ENCODE measurements around the gene SULT2B1. TPM values are rescaled to one million over a fixed set of nuclear protein-coding genes. Genes with fewer than 3 reads are reported as not detected.

The SULT2B1 gene
- total RNA-seq, 1 donor from 2014 or later: 1.6 TPM

DNA sequence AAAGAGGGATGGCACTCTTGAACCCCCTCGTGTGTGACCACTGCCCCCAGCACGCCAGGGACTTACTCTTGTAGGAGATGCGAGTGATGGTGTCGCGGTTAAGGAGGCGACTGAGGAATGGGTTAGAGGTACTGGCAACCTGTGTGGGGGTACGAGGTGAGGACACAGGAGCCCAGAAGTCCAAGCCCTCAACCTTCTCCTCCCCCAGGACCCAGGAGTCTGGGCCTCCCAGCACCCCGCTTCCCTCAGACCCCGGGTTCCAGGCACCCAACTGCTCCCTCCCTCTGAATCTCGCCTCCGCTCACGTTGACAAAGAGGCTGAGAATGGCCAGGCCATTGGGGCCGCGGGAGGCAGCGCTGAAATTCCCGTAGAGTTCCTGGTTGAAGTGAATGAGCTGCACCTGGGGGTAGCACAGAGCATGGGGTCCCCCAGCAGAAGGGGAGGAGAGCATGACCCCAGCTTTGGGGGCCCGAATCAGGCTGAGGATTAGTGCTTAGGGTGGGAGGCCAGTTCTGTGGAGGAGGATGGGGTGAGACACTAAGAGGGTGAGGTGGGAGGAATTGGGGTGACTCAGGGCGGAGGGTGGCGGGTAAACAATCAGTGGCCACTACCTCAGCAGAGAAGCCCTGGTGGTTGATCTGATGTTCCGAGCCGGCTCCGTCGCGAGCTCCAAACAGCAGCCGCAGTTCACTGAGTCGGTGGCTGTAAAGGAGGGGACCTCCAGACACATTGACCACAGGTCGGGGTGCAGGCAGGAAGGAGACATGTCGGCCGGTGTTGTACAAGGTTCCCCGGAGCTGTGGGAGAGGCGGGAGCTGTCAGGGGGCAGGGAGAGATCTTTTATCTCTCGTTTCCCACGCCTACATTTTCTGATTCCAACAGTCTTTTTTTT, 87.8 kb downstream of the SULT2B1 start:
- Histone ChIP-seq H3K27me3 (no peaks in the 10 kb centered on the region), H3K9me3 (ENCODE audit: low read depth) (no peaks in the 10 kb centered on the region), H3F3A (ENCODE audit: low read depth) (peaks cover 49% of the 10 kb centered on the region), H2AFZ (replicated peaks) (no peak overlapping the region), H3K36me3 (no peaks in the 10 kb centered on the region), H3K4me3 (no peak overlapping the region), H3K27ac (no peak overlapping the region), H4K20me1 (ENCODE audit: low read depth) (peaks cover 4% of the 10 kb centered on the region), H3K4me1 (peaks cover 15% of the 10 kb centered on the region), H3K4me2 (no peak overlapping the region), H3K79me2 (ENCODE audit: low read depth) (peaks cover 25% of the 10 kb centered on the region), H3K9ac (no peak overlapping the region)
- Mint-ChIP-seq H3K36me3 (peaks cover 10% of the 10 kb centered on the region), H3K27ac (peak overlapping the region; percentile 96), H3K27me3 (ENCODE audit: insufficient read depth, low read depth) (peaks cover 11% of the 10 kb centered on the region), H3K4me3 (no peak overlapping the region), H3K9me3 (no peaks in the 10 kb centered on the region), H3K4me1 (peaks cover 39% of the 10 kb centered on the region)
- TF ChIP-seq, protein P1, sequence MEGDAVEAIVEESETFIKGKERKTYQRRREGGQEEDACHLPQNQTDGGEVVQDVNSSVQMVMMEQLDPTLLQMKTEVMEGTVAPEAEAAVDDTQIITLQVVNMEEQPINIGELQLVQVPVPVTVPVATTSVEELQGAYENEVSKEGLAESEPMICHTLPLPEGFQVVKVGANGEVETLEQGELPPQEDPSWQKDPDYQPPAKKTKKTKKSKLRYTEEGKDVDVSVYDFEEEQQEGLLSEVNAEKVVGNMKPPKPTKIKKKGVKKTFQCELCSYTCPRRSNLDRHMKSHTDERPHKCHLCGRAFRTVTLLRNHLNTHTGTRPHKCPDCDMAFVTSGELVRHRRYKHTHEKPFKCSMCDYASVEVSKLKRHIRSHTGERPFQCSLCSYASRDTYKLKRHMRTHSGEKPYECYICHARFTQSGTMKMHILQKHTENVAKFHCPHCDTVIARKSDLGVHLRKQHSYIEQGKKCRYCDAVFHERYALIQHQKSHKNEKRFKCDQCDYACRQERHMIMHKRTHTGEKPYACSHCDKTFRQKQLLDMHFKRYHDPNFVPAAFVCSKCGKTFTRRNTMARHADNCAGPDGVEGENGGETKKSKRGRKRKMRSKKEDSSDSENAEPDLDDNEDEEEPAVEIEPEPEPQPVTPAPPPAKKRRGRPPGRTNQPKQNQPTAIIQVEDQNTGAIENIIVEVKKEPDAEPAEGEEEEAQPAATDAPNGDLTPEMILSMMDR (IDR thresholded peaks at IDR 0.05): no peak
- no peak for TF ChIP-seq EZH2phosphoT487 (IDR thresholded peaks at IDR 0.05)
- no peak for TF ChIP-seq EZH2 (IDR thresholded peaks at IDR 0.05)
- no peak for DNase-seq (ENCODE audit: low spot score)

DNA sequence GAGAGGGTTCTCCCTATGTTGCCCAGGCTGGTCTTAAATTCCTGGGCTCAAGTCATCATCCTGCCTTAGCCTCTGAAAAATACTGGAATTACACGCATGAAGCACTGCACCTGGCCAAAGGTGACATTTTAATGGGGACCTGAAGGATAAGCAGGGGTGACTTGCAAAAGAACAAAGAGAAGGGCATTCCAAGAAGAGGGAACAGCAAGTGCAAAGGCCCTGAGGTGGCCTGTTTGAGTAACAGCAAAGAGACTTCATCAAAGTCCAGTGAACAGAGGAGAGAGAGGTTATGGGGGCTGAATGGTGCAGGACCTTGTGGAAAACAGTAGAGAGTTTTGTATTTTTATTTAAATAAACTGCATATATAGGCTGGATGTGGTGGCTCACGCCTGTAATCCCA, 89.9 kb downstream of the SULT2B1 start:
- no peak overlapping the region for H3K4me3 Mint-ChIP-seq

DNA sequence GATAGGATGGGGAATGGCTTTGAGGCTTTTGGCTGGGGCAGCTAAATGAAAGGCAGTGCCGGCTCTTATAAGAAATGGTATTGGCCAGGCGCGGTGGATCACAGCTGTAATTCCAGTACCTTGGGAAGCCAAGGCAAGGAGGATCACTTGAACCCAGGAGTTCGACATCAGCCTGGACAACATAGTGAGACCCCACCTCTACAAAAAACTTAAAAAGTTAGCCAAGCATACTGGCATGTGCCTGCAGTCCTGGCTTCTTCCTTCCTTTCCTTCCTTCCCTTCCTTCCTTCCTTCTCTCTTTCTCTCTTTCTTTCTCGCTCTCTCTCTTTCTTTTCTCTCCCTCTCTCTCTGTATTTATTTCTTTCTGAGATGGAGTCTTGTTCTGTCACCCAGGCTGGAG, 90.9 kb downstream of the SULT2B1 start:
- no peak overlapping the region for H3K9ac ChIP-seq
- peaks cover 38% of the 10 kb centered on the region for H3F3A ChIP-seq (ENCODE audit: low read depth)
- H3K4me1 Mint-ChIP-seq: peaks cover 40% of the 10 kb centered on the region
- no peaks in the 10 kb centered on the region for H4K20me1 ChIP-seq (ENCODE audit: low read depth)
- H3K9me3 ChIP-seq (ENCODE audit: low read depth): no peaks in the 10 kb centered on the region
- peak overlapping the region; percentile 4 for H3K4me3 Mint-ChIP-seq
- peaks cover 10% of the 10 kb centered on the region for H3K4me1 ChIP-seq
- no peaks in the 10 kb centered on the region for H3K27me3 ChIP-seq
- H3K4me2 ChIP-seq: no peak overlapping the region
- H3K36me3 ChIP-seq: no peaks in the 10 kb centered on the region
- peaks cover 10% of the 10 kb centered on the region for H3K36me3 Mint-ChIP-seq
- H3K27ac ChIP-seq: no peak overlapping the region
- peaks cover 7% of the 10 kb centered on the region for H3K27me3 Mint-ChIP-seq (ENCODE audit: insufficient read depth, low read depth)
- no peak overlapping the region for H2AFZ ChIP-seq (replicated peaks)
- H3K79me2 ChIP-seq (ENCODE audit: low read depth): peaks cover 15% of the 10 kb centered on the region
- H3K4me3 ChIP-seq: no peak overlapping the region
- DNase-seq (ENCODE audit: low spot score): no peak
- no peak overlapping the region for H3K27ac Mint-ChIP-seq
- TF ChIP-seq, protein P1 (IDR thresholded peaks at IDR 0.05): no peak
- TF ChIP-seq EZH2 (IDR thresholded peaks at IDR 0.05) (no peak), EZH2phosphoT487 (IDR thresholded peaks at IDR 0.05) (no peak)
- H3K9me3 Mint-ChIP-seq: no peaks in the 10 kb centered on the region

More for the DNA sequence above, 89.9 kb downstream of the SULT2B1 start:
- Histone ChIP-seq H3K4me3 (no peak overlapping the region), H3K9ac (no peak overlapping the region), H2AFZ (replicated peaks) (no peak overlapping the region), H3K27ac (no peak overlapping the region), H3K4me1 (peaks cover 10% of the 10 kb centered on the region), H3K36me3 (no peaks in the 10 kb centered on the region), H3K9me3 (ENCODE audit: low read depth) (no peaks in the 10 kb centered on the region), H3K27me3 (no peaks in the 10 kb centered on the region), H4K20me1 (ENCODE audit: low read depth) (no peaks in the 10 kb centered on the region), H3K79me2 (ENCODE audit: low read depth) (peaks cover 15% of the 10 kb centered on the region), H3K4me2 (no peak overlapping the region), H3F3A (ENCODE audit: low read depth) (peaks cover 46% of the 10 kb centered on the region)
- Mint-ChIP-seq H3K36me3 (peaks cover 10% of the 10 kb centered on the region), H3K9me3 (no peaks in the 10 kb centered on the region), H3K27ac (no peak overlapping the region), H3K4me1 (peaks cover 39% of the 10 kb centered on the region), H3K27me3 (ENCODE audit: insufficient read depth, low read depth) (peaks cover 11% of the 10 kb centered on the region)
- DNase-seq (ENCODE audit: low spot score): no peak
- no peak for TF ChIP-seq EZH2phosphoT487 (IDR thresholded peaks at IDR 0.05)
- TF ChIP-seq, protein P1 (IDR thresholded peaks at IDR 0.05): no peak
- TF ChIP-seq EZH2 (IDR thresholded peaks at IDR 0.05): no peak
